PC-9 (cell line): ENCODE results near the gene RGS6. TPM values are rescaled to one million over a fixed set of nuclear protein-coding genes. Genes with fewer than 3 reads are reported as not detected.

Experiments used
- BruUV-seq: library from RNA; stranded (reverse); fragments of 400-500 nt; replicated peaks from 2 replicates; lab custom pipeline; 2021; lab: Mats Ljungman, UMichigan
- CTCF ChIA-PET: fragments of 300-600 bp; sonication (Branson Sonifier 250); formaldehyde crosslinking; loops from one replicate; lab custom pipeline; 2022; ENCODE audit warnings: antibody characterized with exemption; lab: Charles Lee
- POLR2A ChIA-PET: fragments of 300-600 bp; sonication (Branson Sonifier 250); formaldehyde crosslinking; loops from one replicate; lab custom pipeline; 2022; ENCODE audit warnings: antibody characterized with exemption; ENCODE audit not compliant: unreplicated experiment; lab: Charles Lee
- DNase-seq, 2 experiments: peaks; one replicate each; pipeline versions ENCODE4 v3.0.0 to v3.0.0-alpha.2; 2015 to 2022; ENCODE audit warnings: mixed read lengths in 1 of 2
- H2AFZ ChIP-seq: fragments of 200-600 bp; sonication (generic); 2 replicates; pipeline ENCODE4 v1.8.1; 2017; ENCODE audit warnings: antibody characterized with exemption
- H3F3A ChIP-seq: fragments of 200-600 bp; sonication (generic); 2 replicates; pipeline ENCODE4 v1.8.1; 2017; ENCODE audit warnings: antibody characterized with exemption, mild to moderate bottlenecking, low read depth; ENCODE audit not compliant: insufficient read depth
- H3K27ac ChIP-seq: fragments of 200-600 bp; sonication (generic); 2 replicates; pipeline ENCODE4 v1.6.1; 2016; ENCODE audit warnings: mixed run types
- H3K27me3 ChIP-seq: fragments of 200-600 bp; sonication (generic); 2 replicates; pipeline ENCODE4 v1.6.1; 2016; ENCODE audit warnings: low read depth, mixed run types; ENCODE audit not compliant: insufficient read depth
- H3K36me3 ChIP-seq: fragments of 200-600 bp; sonication (generic); 2 replicates; pipeline ENCODE4 v1.6.1; 2016; ENCODE audit warnings: low read depth, mixed run types
- H3K4me1 ChIP-seq: fragments of 200-600 bp; sonication (generic); replicated peaks from 2 replicates; pipeline ENCODE4 v1.6.1; 2016; ENCODE audit warnings: mixed run types; ENCODE audit not compliant: insufficient read depth
- H3K4me2 ChIP-seq: fragments of 200-600 bp; sonication (generic); 2 replicates; pipeline ENCODE4 v1.6.1; 2017; ENCODE audit warnings: mixed run types
- H3K4me3 ChIP-seq: fragments of 200-600 bp; sonication (generic); 2 replicates; pipeline ENCODE4 v1.6.1; 2016; ENCODE audit warnings: mixed run types
- H3K79me2 ChIP-seq: fragments of 200-600 bp; sonication (generic); 2 replicates; pipeline ENCODE4 v1.6.1; 2017; ENCODE audit warnings: low read depth, mixed run types
- H3K9me2 ChIP-seq: fragments of 200-600 bp; sonication (generic); 2 replicates; pipeline ENCODE4 v1.8.1; 2017; ENCODE audit warnings: mild to moderate bottlenecking; ENCODE audit not compliant: insufficient read depth
- H3K9me3 ChIP-seq: fragments of 200-600 bp; sonication (generic); 2 replicates; pipeline ENCODE4 v1.8.1; 2016; ENCODE audit warnings: low read depth; ENCODE audit not compliant: insufficient read depth
- H4K20me1 ChIP-seq: fragments of 200-600 bp; sonication (generic); 2 replicates; pipeline ENCODE4 v1.8.1; 2017; ENCODE audit not compliant: insufficient read depth
- EZH2 ChIP-seq: fragments of 200-600 bp; sonication (generic); IDR thresholded peaks from 2 replicates; pipeline ENCODE4 v1.8.0; 2017; ENCODE audit warnings: antibody characterized with exemption, low read depth
- intact Hi-C: fragments of 100-400 bp; cut with micrococcal nuclease; formaldehyde crosslinking; loops from one replicate; pipeline ENCODE4 v1.10.0; 2022; ENCODE audit not compliant: unreplicated experiment
- total RNA-seq: library from RNA; stranded (reverse); gene quantifications from 2 replicates; pipeline ENCODE4 v1.2.3, GENCODE V29; 2021
- TF ChIP-seq, protein P1 (sequence below): fragments of 200-600 bp; sonication (generic); conservative IDR thresholded peaks from 2 replicates; pipeline ENCODE4 v1.6.1; 2017; ENCODE audit warnings: mixed run types, antibody characterized with exemption, mild to moderate bottlenecking, moderate library complexity

Gene RGS6
- total RNA-seq, 1 experiment from 2014 or later, result not detected

DNA sequence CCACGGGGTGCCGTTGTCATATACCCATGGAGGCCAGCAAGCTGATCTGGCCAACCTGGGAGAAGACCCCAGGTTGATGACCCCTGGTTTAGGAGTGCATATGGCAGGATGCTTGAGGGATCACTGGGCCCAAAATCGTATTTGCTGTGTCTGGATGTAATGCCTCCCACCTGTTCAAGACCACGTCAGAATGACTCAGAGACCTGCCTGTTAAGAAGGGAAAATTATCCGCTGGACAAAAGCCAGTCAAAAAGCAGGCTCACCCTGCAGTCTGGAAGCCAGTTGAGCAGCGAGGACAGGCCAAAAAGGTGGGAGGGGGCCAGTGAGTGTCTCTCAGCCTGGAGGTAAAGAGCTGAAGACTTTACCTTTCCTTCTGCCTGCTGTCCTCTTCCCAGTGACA, 512.5 kb downstream of the RGS6 start:
- H3K27me3 ChIP-seq, result peaks cover 63% of the 10 kb centered on the region
- H2AFZ ChIP-seq, result no peak overlapping the region
- H3K9me3 ChIP-seq, result no peaks in the 10 kb centered on the region
- no peak overlapping the region for H3K27ac ChIP-seq
- no peaks in the 10 kb centered on the region for H3K79me2 ChIP-seq
- no TSS peak for BruUV-seq
- H3K4me2 ChIP-seq, result no peak overlapping the region
- CTCF ChIA-PET, result no interaction called here
- POLR2A ChIA-PET, result no interaction called here
- H3K4me3 ChIP-seq, result no peak overlapping the region
- no peaks in the 10 kb centered on the region for H3K4me1 ChIP-seq
- no peaks in the 10 kb centered on the region for H4K20me1 ChIP-seq
- no peaks in the 10 kb centered on the region for H3F3A ChIP-seq
- intact Hi-C loops, result no loop called here
- H3K9me2 ChIP-seq, result no peaks in the 10 kb centered on the region
- H3K36me3 ChIP-seq, result no peaks in the 10 kb centered on the region
- DNase-seq, result no peak
- TF ChIP-seq, protein P1, sequence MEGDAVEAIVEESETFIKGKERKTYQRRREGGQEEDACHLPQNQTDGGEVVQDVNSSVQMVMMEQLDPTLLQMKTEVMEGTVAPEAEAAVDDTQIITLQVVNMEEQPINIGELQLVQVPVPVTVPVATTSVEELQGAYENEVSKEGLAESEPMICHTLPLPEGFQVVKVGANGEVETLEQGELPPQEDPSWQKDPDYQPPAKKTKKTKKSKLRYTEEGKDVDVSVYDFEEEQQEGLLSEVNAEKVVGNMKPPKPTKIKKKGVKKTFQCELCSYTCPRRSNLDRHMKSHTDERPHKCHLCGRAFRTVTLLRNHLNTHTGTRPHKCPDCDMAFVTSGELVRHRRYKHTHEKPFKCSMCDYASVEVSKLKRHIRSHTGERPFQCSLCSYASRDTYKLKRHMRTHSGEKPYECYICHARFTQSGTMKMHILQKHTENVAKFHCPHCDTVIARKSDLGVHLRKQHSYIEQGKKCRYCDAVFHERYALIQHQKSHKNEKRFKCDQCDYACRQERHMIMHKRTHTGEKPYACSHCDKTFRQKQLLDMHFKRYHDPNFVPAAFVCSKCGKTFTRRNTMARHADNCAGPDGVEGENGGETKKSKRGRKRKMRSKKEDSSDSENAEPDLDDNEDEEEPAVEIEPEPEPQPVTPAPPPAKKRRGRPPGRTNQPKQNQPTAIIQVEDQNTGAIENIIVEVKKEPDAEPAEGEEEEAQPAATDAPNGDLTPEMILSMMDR, result no peak
- no peak for TF ChIP-seq EZH2

DNA sequence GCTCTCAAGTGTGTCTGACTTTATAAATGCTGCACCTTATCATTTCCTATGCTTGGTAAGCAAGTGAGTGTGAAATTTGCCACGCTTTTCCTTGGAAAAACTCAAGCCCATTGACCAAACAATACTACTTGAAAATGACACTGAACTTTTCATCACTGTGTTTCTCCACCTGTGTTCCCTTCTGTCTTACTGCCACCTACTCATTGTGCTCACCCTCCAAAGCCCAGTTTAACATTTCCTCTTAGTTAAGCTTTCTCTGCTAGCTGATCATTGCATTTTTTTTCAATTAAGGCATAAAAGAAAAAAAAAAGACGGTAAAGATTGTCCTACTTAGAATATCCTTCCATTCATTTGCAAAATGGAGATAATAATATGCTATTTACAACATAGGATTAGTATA, 516.0 kb downstream of the RGS6 start:
- Histone ChIP-seq H4K20me1 (no peaks in the 10 kb centered on the region), H3F3A (no peaks in the 10 kb centered on the region), H3K9me2 (no peaks in the 10 kb centered on the region), H3K36me3 (no peaks in the 10 kb centered on the region), H3K27me3 (peaks cover 75% of the 10 kb centered on the region), H2AFZ (no peak overlapping the region), H3K4me3 (no peak overlapping the region), H3K79me2 (no peaks in the 10 kb centered on the region), H3K4me2 (no peak overlapping the region), H3K27ac (no peak overlapping the region), H3K9me3 (no peaks in the 10 kb centered on the region), H3K4me1 (no peaks in the 10 kb centered on the region)
- BruUV-seq, result no TSS peak
- no peak for DNase-seq
- TF ChIP-seq, protein P1, result no peak
- no peak for TF ChIP-seq EZH2
- intact Hi-C loops, result no loop called here
- ChIA-PET CTCF (no interaction called here), POLR2A (no interaction called here)

DNA sequence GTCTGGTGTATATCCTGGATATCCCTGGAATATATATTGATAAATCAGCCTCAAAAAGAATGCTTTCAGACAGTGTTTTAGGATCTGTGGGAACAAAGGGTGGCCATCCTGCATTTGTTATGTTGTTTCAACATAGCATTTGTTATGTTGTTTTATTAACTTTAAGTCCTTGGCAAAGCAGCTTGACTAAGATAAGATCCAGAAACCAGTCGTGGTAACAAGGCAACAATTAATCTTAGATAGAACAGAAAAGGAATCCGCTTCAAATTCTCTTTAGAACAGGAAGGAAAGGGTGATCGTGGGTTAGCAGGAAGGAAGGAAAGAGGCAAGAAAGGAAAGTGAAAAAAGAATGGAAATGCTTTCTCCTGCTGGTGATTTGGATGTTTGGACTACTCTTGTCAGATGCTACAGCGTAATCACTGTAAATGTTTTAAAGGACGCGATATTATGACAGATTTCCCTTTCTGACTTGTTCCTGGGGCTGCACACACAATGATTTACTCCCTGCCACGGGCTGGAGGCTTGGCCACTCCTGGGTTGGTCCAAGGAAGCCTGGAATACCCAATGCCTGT, 518.3 kb downstream of the RGS6 start:
- Histone ChIP-seq H3K36me3 (no peaks in the 10 kb centered on the region), H3K9me3 (no peaks in the 10 kb centered on the region), H2AFZ (no peak overlapping the region), H3K79me2 (no peaks in the 10 kb centered on the region), H3K4me2 (no peak overlapping the region), H3K4me1 (no peaks in the 10 kb centered on the region), H3K27me3 (peaks cover 79% of the 10 kb centered on the region), H3K4me3 (no peak overlapping the region), H3K27ac (no peak overlapping the region), H4K20me1 (no peaks in the 10 kb centered on the region), H3K9me2 (no peaks in the 10 kb centered on the region), H3F3A (no peaks in the 10 kb centered on the region)
- TF ChIP-seq, protein P1, result no peak
- no peak for TF ChIP-seq EZH2
- POLR2A ChIA-PET, result no interaction called here
- intact Hi-C loops, result no loop called here
- BruUV-seq, result no TSS peak
- CTCF ChIA-PET, result no interaction called here
- no peak for DNase-seq
